NCI-H1694 treated with DMSO at 0.1 percent for 48 hours (cell line): Measurements from ENCODE around the gene EFHD2.
A peak's percentile ranks its signal among the peaks of the same experiment; 100 is the strongest.
"Not testable (repeated sequence)": the region's sequence is repeated elsewhere in the genome, so short reads cannot be mapped to it uniquely, and the experiment has no call there.

Experiments
- DNase-seq: peaks from one replicate; lab custom pipeline; 2025; lab: John Stamatoyannopoulos, UW

Gene EFHD2

DNA sequence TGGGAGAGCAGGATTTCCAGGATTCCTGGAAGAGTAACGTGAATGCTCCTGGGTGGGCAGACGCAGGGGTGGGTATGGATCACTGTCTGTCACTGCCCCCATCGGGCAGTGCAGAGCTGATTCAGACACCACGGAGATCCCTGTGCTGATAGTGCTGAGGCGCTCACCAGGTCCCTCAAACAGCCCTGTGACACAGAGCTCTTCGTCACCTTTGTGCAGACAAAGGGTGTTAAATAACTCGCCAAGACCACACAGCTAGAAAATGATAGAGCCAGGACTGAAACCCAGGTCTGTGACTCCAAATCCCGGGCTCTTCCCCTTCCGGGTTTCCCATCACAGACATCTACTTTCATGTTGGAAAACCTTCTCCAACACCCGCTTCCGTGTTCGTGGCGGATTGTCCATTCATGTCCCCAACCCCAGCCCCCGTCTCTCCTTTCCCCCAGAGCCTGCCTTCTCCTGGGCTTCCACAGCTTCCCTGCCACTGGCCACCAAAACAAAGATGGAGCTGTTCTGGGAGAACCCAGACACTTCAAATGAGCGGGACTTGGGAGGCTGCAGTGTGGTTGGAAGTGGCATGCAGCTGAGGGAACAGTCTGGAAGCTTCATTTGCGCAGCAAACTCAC is 2.6 kb downstream of the EFHD2 start:
- no peak for DNase-seq

GRCh38 chr1:15412843-15413242 is 3.2 kb downstream of the EFHD2 start:
- no peak for DNase-seq

DNA sequence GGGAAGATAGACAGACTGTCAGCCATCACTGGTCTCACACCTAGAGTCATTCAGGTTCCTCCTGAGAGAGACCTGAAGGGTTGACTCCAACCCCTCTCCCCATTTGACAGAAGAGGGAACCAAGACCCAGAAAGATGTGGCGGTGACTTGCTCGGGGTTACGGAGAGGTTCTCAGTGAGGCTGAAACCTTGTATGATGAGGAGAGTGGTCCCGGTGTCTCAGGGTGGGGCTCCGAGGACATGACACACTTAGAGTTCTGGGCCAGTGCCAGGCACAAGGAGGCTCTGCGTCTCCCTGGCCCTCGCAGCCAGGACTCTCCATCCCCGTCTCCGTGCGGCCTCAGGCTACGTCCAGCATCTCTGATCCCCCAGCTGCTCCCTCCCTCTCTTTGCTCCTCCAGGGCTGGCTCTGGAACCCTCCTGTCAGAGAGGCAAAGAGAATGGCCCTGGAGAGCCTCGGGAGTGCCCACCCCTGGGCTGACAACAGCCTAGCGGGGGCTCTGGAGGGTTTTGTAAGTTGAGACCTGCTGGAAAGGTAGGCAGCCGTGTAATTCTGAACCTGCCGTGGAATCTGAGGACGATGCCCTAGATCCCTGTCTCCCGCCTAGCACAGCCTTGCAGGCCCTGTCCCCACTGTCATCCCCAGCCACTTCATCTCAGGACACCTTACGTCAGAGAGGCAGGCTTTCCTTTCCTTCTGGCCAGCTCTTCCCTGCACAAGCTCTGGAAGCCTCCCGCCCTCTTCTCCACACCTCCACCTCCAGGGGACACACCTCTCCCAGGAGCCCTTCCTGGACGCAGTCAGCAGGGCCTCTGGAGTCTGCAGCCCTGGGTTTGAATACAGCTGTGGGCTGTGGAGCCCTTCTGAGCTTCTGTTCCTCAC is 4.1 kb downstream of the EFHD2 start:
- DNase-seq, result no peak

DNA sequence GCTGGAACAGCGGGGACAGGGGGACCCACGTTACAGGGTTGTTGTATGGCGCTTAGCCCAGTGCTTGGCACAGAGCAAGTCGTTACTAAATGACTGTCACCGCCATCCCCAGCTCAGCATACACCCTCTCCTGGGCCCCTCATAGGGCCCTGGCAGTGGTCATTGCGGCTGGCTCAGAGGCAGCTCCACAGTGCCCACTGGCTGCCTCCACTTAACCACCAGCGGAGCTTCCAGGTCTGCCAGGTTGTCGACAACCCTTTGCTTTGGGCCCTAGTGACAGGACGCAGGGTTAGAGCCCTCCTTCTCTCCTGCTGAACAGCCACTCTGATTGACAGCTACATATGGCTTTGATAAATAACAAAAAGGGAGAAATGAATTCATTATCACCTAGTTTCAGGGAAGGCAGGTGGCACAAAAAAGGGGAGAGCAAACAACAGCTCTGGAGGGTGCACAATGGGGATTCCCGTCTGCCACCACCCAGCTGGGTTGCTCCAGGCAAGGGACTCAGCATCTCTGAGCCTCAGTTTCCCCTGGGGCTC is 4.8 kb downstream of the EFHD2 start:
- DNase-seq, result no peak

DNA sequence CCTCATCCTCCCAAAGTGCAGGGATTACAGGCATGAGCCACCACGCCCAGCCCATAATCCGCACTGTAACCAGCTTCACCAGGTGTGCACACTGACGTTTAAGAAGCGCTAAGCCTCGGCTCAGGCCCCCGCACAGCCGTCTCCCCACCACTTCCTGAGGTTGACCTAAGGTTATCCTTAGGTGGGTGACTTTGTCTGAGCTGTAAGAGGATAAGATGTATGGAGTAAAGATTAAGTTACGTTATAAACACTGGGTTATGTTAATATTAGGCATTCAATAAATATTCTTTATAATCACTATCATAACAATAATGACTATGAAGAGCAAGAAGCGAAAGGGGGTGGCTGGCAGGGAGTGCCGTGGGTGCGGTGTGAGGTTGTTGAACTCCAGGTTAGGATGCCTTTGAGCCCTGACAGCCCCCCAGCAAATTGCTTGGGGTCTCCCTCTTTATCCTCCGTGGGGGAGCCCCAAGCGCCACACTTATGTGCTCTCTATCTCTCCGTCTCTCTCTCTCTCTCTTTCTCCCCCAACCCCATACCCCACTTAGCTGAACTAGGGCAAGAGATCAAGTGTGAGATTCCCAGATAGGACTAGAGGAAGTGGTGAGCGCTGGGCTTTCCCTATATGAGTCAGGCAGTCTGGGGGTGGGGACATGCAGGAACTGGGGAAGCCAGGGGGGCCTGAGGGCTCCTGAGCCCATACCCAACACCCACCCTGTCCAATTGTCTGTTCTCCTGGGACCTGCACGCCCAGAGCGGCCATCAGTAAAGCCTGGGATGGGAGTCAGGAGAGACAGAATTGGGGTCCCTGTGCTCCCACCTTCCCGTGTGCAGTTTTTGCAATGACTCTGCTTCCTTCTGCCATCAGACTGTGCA is 7.6 kb downstream of the EFHD2 start:
- DNase-seq, result no peak

- no peak for DNase-seq
Measured at GRCh38 chr1:15418806-15419515, 9.3 kb downstream of the EFHD2 start.

DNA sequence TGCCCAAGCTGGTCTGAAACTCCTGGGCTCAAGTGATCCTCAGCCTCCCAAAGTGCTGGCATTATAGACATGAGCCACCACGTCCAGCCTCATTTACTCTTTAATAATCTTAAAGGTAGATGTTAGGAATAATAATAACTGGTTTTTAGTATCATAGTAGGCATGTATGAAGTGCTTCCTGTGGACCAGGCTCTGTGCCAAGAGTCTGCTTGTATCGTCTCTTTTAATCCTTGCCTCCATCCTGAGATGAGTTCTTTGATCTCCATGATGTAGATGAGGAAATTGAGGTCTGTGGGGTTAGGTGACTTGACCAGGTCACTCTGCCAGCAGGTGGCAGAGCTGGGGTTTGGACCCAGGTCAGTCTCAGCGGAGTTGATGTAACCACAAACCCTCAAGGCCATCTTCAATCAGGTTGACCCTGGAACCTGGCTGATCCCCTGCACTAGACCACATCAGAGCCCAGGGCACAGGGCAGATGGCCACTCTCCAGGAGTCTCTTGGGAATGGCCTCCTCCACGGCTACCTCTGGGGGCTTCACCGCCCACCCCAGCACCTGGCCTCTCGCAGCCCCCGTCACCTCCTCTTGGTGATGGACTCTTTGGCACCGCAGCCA is 11.3 kb downstream of the EFHD2 start:
- DNase-seq, result no peak

- no peak for DNase-seq
Measured at GRCh38 chr1:15422871-15423270, 13.2 kb downstream of the EFHD2 start.

DNA sequence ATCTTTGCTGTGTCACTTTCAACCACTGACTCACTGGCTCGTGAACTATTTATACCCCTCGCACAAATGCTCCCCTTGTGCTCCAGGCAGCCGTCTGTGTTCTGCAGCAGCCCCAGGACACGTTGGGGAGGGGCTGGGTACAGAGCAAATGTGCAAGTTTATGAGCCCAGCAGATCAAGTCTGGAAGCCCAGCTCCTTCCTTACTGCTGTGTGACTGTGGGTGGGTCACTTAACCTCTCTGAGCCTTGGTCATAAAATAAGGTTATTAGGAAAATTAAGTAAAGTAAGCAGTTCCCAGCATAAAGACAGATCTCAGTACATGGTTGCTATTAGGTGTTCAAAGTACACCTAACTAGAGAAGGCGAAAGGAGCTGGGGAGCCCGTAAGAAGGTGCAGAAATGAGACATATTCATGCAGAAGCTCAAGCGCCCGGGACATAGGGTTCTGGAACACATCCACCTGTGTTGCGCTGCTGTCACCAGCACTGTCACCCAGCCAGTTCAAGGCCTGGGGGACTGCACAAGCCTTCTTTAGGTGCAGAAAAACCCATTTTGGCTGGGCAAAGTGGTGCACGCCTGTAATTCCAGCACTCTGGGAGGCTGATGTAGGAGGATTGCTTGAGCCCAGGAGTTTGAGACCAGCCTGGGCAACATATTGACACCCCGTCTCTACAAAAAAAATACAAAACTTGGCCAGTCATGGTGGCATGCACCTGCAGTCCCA is 13.8 kb downstream of the EFHD2 start:
- DNase-seq, result no peak

DNA sequence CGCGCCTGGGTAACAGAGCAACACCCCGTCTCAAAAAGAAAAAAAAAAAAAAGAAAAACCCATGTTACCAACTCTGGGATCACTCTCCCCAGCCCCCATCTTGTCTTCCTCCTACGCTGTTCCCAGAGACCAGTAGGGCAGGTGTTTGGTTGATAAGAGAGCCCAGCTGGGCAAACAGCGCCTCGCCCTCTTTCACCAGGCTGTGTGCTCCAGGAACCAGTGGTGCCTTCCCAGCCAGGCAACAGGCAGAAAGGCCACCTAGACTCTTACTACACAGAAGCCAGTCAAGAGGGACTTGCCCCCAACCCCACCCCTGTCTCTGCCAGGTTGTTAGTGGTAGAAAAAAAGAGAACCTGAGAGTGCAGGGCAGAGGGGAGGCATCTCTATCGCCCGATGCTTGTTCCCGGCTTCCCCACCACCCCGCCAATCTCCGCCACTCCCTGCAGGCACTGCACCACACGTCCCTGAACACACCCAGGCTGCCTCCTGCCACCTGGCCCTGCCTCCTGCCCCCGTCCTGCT is 14.5 kb downstream of the EFHD2 start:
- peak; percentile 43 for DNase-seq

- DNase-seq, result no peak
Measured at GRCh38 chr1:15424981-15425380, 15.3 kb downstream of the EFHD2 start.

- no peak for DNase-seq
Measured at GRCh38 chr1:15425521-15425920, 15.8 kb downstream of the EFHD2 start.

- DNase-seq, result no peak
Measured at GRCh38 chr1:15425958-15426357, 16.3 kb downstream of the EFHD2 start.

- no peak for DNase-seq
Measured at GRCh38 chr1:15426492-15427279, 17.0 kb downstream of the EFHD2 start.

DNA sequence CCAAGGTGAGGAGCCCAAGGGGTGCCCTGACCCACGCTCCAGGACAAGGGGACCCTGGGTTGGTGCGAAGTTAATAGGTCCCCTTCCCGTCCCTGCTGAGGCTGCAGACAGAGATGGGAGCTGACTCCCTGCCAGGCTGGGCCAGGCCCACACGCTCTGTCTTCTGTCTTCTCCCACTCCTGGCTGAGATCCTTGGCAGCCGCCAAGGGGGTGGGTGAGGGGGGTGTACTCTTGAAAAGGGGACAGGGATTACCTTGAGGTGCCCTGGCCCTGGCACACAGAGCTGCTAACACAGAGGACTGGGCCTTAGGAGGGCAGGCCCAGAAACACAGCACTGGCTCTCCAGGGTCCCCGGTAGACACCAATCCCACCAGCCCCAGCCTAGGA is 17.6 kb downstream of the EFHD2 start:
- DNase-seq, result no peak

- DNase-seq, result not testable (repeated sequence)
Measured at GRCh38 chr1:15428252-15428651, 18.6 kb downstream of the EFHD2 start.

GRCh38 chr1:15428815-15429435 is 19.2 kb downstream of the EFHD2 start:
- no peak for DNase-seq

DNA sequence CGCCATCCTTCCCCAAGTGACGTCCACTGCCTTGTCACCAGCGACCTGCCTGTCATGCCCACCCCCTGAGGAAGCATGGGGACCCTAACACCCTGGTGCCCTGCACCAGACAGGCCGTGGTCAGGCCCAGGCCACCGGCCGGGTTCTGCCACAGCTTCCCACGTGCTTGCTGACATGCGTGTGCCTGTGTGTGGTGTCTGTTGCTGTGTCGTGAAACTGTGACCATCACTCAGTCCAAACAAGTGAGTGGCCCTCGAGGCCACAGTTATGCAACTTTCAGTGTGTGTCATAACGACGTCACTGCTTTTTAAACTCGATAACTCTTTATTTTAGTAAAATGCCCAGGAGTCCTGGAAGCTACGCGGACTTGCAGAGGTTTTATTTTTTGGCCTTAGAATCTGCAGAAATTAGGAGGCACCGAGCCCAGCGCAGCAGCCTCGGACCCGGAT is 20.0 kb downstream of the EFHD2 start:
- no peak for DNase-seq
